ENCODE data around the gene IQUB. TPM values are rescaled to one million over a fixed set of nuclear protein-coding genes. Genes with fewer than 3 reads are reported as not detected.

IQUB gene
- total and polyA plus RNA-seq, 2 donors (not counting 1 experiment from before 2014, with no cell fraction given): 0.01 to 0.12 TPM

DNA sequence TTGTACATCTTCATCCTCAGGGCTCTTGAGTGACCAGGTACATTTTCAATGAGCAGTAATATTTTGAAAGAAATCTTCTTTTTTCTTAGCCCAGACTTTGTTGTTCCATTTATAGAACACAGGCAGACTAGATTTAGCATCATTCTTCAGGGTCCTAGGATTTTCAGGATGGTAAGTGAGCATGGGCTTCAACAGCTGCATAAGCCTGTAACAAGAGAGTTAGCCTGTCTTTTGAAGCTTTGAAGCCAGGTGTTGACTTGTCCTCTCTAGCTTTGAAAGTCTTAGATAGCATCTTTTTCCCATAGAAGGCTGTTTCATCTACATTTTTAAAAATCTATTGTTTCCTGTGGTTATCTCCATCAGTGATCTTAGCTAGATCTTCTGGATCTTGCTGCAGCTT is 27.7 kb upstream of the IQUB start:
- Histone ChIP-seq H3K79me2 (ENCODE audit: control insufficient read depth, insufficient read depth, low read length) (peaks cover 10% of the 10 kb centered on the region), H2AFZ (ENCODE audit: insufficient read depth, low read depth, low read length, poor library complexity, severe bottlenecking) (no peak overlapping the region), H3K4me2 (replicated peaks; ENCODE audit: low read depth, low read length, poor library complexity, severe bottlenecking) (no peak overlapping the region), H3K9me3 (ENCODE audit: control extremely low read depth in 1 of 3, control insufficient read depth in 2 of 3, insufficient read depth in 1 of 3, low read length in 2 of 3) (no peaks in the 10 kb centered on the region), H3K27ac (ENCODE audit: low read length in 2 of 2) (no peak overlapping the region), H3K9ac (ENCODE audit: low read length) (no peak overlapping the region), H3K36me3 (replicated peaks in 1 of 2; ENCODE audit: control extremely low read depth in 1 of 2, control insufficient read depth in 1 of 2, extremely low read depth in 1 of 2, insufficient read depth in 2 of 2, low read length in 1 of 2) (no peaks in the 10 kb centered on the region), H3K4me3 (ENCODE audit: control extremely low read depth in 1 of 5, extremely low read depth in 1 of 5, insufficient read depth in 1 of 5, low read depth in 2 of 5, low read length in 4 of 5) (no peak overlapping the region), H4K20me1 (ENCODE audit: control insufficient read depth, insufficient read depth, low read length, poor library complexity, severe bottlenecking) (no peaks in the 10 kb centered on the region), H3K27me3 (replicated peaks in 1 of 4; ENCODE audit: control extremely low read depth in 1 of 4, control insufficient read depth in 3 of 4, insufficient read depth in 4 of 4, low read length in 3 of 4) (no peaks in the 10 kb centered on the region), H3K4me1 (ENCODE audit: control insufficient read depth in 2 of 2, insufficient read depth in 2 of 2, low read length in 2 of 2) (peaks cover 5 to 6% of the 10 kb centered on the region in 2 donors)
- Mint-ChIP-seq H3K27ac (no peak overlapping the region), H3K4me3 (no peak overlapping the region), H3K27me3 (peaks cover 39% of the 10 kb centered on the region), H3K4me1 (no peaks in the 10 kb centered on the region), H3K9me3 (ENCODE audit: insufficient read depth) (no peaks in the 10 kb centered on the region)
- DNase-seq (no peak), ATAC-seq (ENCODE audit: low read depth) (no peak)
- CTCF ChIA-PET: no interaction called here
- intact Hi-C loops (cut with micrococcal nuclease): no loop called here
- TF ChIP-seq EZH2 (IDR thresholded peaks at IDR 0.05; ENCODE audit: borderline replicate concordance, insufficient read depth, low read depth, low read length, poor library complexity, severe bottlenecking): no peak
- POLR2A ChIA-PET: no interaction called here

DNA sequence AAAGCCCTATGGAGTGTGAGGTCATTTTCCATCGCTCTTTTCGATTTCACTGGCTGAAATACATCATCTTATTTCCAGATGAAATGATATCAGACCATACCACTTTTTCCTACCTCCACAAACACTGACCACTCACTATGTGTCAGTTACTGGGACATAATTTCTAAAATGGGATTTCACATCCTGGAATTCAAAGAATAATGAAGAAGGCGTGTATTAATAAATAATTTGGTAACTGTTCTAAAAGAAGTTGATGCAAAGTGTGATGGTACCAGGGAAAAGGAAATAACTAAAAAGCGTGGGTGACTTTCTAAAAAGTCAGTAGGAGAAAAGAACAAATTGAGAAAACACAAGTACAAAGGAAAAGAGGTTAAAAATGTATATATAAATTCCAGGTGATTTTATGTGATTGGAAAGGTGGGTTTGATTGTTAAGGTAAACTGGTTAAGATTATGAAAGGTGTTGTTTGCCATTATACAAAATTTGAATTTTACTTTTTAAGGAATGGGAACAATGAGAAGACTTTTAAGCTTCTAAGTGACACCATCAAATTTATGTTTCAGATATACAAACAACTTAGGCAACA is 24.0 kb upstream of the IQUB start:
- Mint-ChIP-seq H3K4me1 (peaks cover 2% of the 10 kb centered on the region), H3K27me3 (peaks cover 16% of the 10 kb centered on the region), H3K4me3 (no peak overlapping the region), H3K27ac (no peak overlapping the region), H3K9me3 (ENCODE audit: insufficient read depth) (no peaks in the 10 kb centered on the region)
- TF ChIP-seq, protein P1, sequence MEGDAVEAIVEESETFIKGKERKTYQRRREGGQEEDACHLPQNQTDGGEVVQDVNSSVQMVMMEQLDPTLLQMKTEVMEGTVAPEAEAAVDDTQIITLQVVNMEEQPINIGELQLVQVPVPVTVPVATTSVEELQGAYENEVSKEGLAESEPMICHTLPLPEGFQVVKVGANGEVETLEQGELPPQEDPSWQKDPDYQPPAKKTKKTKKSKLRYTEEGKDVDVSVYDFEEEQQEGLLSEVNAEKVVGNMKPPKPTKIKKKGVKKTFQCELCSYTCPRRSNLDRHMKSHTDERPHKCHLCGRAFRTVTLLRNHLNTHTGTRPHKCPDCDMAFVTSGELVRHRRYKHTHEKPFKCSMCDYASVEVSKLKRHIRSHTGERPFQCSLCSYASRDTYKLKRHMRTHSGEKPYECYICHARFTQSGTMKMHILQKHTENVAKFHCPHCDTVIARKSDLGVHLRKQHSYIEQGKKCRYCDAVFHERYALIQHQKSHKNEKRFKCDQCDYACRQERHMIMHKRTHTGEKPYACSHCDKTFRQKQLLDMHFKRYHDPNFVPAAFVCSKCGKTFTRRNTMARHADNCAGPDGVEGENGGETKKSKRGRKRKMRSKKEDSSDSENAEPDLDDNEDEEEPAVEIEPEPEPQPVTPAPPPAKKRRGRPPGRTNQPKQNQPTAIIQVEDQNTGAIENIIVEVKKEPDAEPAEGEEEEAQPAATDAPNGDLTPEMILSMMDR (IDR thresholded peaks at IDR 0.05): no peak
- no peak for TF ChIP-seq EZH2 (IDR thresholded peaks at IDR 0.05; ENCODE audit: borderline replicate concordance, insufficient read depth, low read depth, low read length, poor library complexity, severe bottlenecking)
- no peak for ATAC-seq (ENCODE audit: low read depth)
- Histone ChIP-seq H3K9ac (ENCODE audit: low read length) (peak overlapping the region; percentile 95), H3K36me3 (replicated peaks in 1 of 2; ENCODE audit: control extremely low read depth in 1 of 2, control insufficient read depth in 1 of 2, extremely low read depth in 1 of 2, insufficient read depth in 2 of 2, low read length in 1 of 2) (peaks cover 0 to 2% of the 10 kb centered on the region in 2 experiments), H3K27me3 (replicated peaks in 1 of 4; ENCODE audit: control extremely low read depth in 1 of 4, control insufficient read depth in 3 of 4, insufficient read depth in 4 of 4, low read length in 3 of 4) (no peaks in the 10 kb centered on the region), H3K4me2 (replicated peaks; ENCODE audit: low read depth, low read length, poor library complexity, severe bottlenecking) (peak overlapping the region; percentile 80), H3K79me2 (ENCODE audit: control insufficient read depth, insufficient read depth, low read length) (peaks cover 32% of the 10 kb centered on the region), H3K4me1 (ENCODE audit: control insufficient read depth in 2 of 2, insufficient read depth in 2 of 2, low read length in 2 of 2) (peaks cover 14 to 17% of the 10 kb centered on the region in 2 donors), H4K20me1 (ENCODE audit: control insufficient read depth, insufficient read depth, low read length, poor library complexity, severe bottlenecking) (no peaks in the 10 kb centered on the region), H2AFZ (ENCODE audit: insufficient read depth, low read depth, low read length, poor library complexity, severe bottlenecking) (peak overlapping the region; percentile 94), H3K4me3 (ENCODE audit: control extremely low read depth in 1 of 5, extremely low read depth in 1 of 5, insufficient read depth in 1 of 5, low read depth in 2 of 5, low read length in 4 of 5) (peak overlapping the region; percentile 75 to 99 (median 96)), H3K9me3 (ENCODE audit: control extremely low read depth in 1 of 3, control insufficient read depth in 2 of 3, insufficient read depth in 1 of 3, low read length in 2 of 3) (no peaks in the 10 kb centered on the region), H3K27ac (ENCODE audit: low read length in 2 of 2) (peak overlapping the region; percentile 67 to 86)
- ChIA-PET CTCF (interaction anchor here (0.8 to 1.6 kb wide), 5 partner anchors 9 to 191 kb away, joined by 3 to 9 read pairs (median 3); partner anchors contain the start of genes IQUB and WASL), POLR2A (interaction anchor here (1.6 kb wide), 2 partner anchors 24 to 191 kb away, joined by 8 to 9 read pairs; partner anchors contain the start of genes IQUB and WASL)
- no peak for DNase-seq
- WGBS (ENCODE audit: insufficient coverage): 83% methylated on average over 1 of the region's 4 CpGs
- intact Hi-C loops (cut with micrococcal nuclease): loop anchor here (10.0 kb wide), 1 partner anchor 1414 kb away; the partner anchor contains the start of gene AASS

Measured in B cell (primary cell).